Activated gamma-delta T cell (primary cell): Measurements from ENCODE around the gene ARHGAP26.
"Not testable (repeated sequence)": the region's sequence is repeated elsewhere in the genome, so short reads cannot be mapped to it uniquely, and the experiment has no call there.

Experiments
- DNase-seq: peaks from one replicate; lab custom pipeline; 2025; lab: John Stamatoyannopoulos, UW

ARHGAP26 gene

DNA sequence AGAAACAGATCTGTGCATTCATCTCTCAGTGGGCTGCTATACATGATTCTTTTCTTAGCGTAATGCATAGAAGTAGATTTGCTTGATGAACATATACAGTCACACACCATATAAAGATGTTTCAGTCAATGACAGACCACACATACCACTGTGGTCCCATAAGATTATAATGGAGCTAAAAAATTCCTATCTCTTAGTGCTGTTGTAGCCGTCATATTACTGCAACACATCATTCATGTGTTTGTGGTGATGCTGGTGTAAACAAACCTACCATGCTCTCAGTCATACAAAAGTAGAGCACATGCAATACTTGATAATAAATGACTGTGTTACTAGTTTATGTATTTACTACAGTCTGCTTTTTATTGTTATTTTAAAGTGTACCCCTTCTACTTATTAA is 214.3 kb downstream of the ARHGAP26 start:
- no peak for DNase-seq

- not testable (repeated sequence) for DNase-seq
These were observed 219.1 kb downstream of the ARHGAP26 start for GRCh38 chr5:142989270-142989669.

DNA sequence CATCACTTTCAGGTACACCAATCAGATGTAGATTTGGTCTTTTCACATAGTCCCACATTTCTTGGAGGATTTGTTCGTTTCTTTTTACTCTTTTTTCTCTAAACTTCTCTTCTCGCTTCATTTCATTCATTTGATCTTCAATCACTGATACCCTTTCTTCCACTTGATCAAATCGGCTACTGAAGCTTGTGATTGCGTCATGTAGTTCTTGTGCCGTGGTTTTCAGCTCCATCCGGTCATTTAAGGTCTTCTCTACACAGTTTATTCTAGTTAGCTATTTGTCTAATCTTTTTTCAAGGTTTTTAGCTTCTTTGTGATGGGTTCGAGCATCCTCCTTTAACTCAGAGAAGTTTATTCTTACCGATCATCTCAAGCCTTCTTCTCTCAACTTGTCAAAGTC is 219.9 kb downstream of the ARHGAP26 start:
- not testable (repeated sequence) for DNase-seq

GRCh38 chr5:142994218-142994617 is 224.0 kb downstream of the ARHGAP26 start:
- no peak for DNase-seq

- not testable (repeated sequence) for DNase-seq
These were observed 225.4 kb downstream of the ARHGAP26 start for GRCh38 chr5:142995621-142996020.

DNA sequence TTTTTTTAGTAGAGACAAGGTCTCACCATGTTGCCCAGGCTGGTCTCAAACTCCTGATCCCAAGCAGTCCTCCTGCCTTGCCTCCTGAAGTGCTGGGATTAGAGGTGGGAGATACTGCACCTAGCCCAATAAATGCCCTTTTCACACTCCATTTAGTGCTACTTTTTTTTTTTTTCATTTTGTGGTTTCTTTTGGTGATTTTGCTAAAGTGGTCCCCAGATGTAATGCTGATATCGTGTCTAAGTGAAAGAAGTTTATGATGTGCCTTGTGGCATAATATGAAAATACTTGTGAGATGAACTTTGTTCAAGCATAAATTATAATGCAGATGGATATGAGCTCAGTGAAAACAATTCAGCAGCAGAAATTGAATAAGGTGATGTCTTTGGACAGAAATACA is 227.4 kb downstream of the ARHGAP26 start:
- no peak for DNase-seq

GRCh38 chr5:142998316-142999020 is 228.3 kb downstream of the ARHGAP26 start:
- DNase-seq, result no peak

DNA sequence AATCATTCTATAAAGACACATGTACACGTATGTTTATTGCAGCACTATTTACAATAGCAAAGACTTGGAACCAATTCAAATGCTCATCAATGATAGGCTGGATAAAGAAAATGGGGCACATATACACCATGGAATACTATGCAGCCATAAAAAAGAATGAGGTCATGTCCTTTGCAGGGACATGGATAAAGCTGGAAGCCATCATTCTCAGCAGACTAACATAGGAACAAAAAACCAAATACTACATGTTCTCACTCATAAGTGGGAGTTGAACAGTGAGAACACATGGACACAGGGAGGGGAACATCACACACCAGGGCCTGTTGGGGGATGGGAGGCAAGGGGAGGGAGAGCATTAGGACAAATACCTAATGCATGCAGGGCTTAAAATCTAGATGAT is 230.4 kb downstream of the ARHGAP26 start:
- DNase-seq, result not testable (repeated sequence)

GRCh38 chr5:143001764-143002351 is 231.7 kb downstream of the ARHGAP26 start:
- DNase-seq, result no peak

DNA sequence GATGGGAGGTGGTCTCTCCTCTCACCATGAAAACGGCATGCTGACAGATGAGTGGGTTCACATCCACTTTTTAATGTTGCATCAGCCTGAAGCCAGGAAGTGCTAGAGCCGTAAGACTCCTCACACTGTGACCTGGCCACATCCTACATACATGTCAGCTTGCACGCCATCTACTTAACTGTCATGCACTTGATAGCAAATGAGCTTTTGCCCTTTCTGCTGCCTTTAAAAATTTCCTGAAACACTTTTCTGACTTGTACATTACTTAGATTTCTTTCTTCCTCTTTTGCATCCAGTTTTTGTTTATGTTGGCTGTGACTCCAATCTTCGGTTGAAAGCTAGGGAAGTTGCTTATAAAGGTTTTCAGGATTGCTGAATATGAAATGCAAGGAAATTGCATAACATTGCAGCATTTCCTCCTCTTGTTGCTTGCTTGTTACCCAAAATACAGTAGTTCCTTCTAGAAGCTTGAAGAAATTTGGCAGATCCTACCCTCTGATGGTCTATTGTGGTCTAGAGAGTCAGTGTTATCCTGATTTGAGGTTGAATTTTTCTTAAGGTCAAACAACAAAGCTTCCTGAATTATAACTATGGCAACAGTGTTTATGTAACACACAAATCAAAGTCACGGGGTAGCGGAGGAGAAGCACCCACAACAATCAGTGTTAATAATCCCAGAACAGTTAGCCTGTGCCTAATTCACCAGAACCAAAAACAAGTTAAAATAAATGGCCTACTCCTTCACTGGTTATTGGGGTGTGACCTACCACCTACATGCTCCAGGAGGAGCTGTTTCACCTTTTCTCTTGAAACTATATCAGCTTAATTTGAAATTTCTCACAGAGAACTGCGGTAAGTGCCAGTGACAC is 232.5 kb downstream of the ARHGAP26 start:
- no peak for DNase-seq

GRCh38 chr5:143003328-143003636 is 233.1 kb downstream of the ARHGAP26 start:
- DNase-seq, result no peak

GRCh38 chr5:143004361-143005145 is 234.4 kb downstream of the ARHGAP26 start:
- no peak for DNase-seq

GRCh38 chr5:143006501-143006900 is 236.3 kb downstream of the ARHGAP26 start:
- DNase-seq, result no peak

- no peak for DNase-seq
These were observed 237.9 kb downstream of the ARHGAP26 start for GRCh38 chr5:143008032-143008431.

DNA sequence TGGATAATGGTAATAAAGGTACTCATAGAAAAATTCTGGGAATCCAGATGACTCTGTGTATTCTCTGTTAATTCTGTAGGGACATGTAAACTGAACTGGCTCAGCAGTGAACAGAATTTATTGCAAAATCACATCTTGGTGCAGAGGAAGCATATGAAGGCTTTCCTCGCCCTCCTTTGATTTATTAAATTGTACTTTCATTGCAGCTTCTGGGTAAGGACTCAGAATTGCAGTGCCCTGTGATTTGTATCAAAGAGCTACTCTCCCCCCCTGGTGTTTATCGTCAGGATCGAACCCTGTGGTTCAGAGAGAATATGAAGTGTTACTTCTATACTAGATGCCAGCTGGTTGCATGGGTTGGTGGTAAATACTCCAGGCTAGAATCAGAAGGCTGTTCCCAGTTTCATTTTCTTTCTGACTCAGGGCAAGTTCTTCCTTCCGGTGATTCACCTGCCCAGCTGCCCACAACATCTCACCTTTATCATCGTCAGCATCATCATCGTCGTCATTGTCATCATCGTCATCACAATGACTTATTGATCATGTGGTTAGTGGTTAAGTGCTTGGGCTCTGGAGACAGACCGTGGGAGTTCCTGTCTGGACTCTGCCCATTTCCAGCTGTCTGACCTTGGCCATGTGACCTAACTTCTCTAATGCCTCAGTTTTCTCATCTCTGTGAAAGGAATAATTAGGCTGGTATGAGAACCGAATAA is 238.8 kb downstream of the ARHGAP26 start:
- no peak for DNase-seq

DNA sequence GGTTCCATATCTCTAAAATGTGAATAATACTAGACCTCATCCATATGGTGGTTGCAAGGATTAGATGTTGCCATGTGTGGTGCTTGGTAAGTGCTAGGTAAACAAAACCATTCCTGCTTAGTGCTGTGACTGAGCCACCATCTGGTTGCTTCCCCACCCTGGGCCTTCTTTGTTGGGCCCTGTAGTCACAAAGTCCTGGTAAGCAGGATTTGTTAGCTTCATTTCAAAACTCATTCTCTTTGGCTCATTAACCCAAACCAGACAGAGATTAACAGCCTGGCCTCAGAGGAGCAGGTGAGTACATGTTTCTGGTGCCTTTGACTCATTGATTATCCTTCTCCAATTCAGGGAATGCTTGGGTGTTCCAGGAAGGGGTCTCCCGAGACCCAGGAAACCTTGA is 240.2 kb downstream of the ARHGAP26 start:
- DNase-seq, result no peak

DNA sequence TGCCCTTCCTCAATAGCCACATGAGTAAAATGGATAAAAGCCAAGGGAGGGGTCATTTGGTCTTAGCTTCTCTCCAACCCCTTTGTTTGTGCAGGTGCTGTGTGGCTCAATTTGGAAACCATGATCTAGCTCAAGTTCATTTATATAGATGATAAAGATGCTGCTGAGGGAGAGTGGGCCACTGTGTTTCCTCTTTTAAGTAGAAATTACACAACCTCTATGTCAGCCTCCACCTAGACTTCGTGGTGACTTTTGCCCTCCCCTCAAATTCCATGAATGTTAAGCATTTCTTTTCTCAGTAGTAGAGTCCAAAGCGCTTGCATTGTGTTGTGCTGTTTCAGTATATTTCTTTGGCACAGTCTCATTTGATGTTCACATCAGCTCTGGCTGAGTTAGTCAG is 241.4 kb downstream of the ARHGAP26 start:
- no peak for DNase-seq

DNA sequence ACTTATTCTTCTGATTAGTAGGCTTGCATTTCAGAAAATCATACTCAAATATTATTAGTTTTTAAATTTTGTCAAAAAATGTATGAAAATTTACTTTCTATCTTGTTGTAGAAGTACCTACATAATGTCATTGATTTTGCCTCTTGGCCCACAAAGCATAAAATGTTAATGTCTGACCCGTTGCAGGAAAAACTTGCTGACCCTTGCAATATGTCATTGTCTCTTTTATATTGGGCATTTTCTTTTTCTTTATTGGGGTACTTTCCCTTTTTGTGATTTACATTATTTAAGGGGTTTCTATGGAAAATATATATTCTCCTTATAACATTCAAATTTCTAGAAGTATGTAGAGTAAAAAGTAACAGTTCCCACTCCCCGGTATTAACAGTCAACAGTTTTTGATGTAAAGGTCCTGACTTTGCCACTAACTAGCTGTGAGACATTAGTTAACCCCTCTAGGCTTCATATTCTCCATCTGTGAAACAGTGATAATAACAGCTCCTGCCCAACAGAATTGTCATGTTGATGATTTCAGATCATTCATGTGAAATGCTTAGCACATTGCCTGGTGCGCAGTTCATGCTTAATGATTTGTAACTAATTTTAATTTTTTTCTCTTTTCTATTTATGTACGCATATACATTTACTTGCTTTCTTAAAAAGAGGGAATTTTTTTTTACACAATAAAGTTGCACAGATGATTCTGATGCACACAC is 243.2 kb downstream of the ARHGAP26 start:
- no peak for DNase-seq

DNA sequence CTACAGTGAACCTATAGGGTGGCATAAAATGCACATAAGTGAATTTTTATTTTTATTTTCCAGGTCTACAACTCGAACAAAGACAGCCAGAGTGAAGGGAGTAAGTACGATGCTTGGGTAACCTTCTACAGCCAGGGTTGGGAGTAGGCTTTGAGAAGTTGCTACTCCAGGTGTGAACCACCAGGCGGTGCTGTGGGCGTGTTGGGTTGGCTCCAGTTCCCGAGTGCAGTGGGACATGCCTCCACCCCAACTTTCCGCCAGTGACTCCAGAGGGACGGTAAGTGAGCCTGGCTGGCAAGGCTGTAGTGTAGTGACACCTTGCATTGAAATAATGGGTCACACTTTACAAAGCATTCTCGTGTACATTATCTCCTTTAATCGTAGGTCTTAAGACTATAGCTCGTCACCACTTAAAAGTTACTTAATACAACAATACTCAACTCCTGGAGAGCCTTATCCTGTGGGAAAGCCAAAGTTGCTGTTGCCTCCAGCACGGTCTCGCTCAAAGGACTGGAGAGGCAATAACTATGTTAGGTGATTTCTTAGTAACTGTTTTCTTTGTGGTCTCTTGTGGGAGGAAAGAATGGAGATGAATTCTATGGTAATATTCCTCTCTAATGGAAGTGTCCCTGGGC is 244.0 kb downstream of the ARHGAP26 start:
- DNase-seq, result no peak

GRCh38 chr5:143016777-143017516 is 246.8 kb downstream of the ARHGAP26 start:
- no peak for DNase-seq
